Suprapubic skin (tissue), 4 donors: ENCODE results near the gene GPR171. TPM values are rescaled to one million over a fixed set of nuclear protein-coding genes. Genes with fewer than 3 reads are reported as not detected.
A peak's percentile ranks its signal among the peaks of the same experiment; 100 is the strongest.

Source experiments
- DNase-seq, 2 donors: peaks; one replicate each; pipeline ENCODE4 v3.0.0-alpha.2; 2019; ENCODE audit warnings: low spot score in 2 of 2
- H3K27ac ChIP-seq: fragments of 200-600 bp; sonication (generic); one replicate; pipeline ENCODE4 v1.5.1; 2019
- H3K27me3 ChIP-seq: fragments of 200-600 bp; sonication (generic); one replicate; pipeline ENCODE4 v1.5.1; 2019
- H3K36me3 ChIP-seq: fragments of 200-600 bp; sonication (generic); one replicate; pipeline ENCODE4 v1.5.1; 2019
- H3K4me1 ChIP-seq: fragments of 200-600 bp; sonication (generic); one replicate; pipeline ENCODE4 v1.5.1; 2019
- H3K4me3 ChIP-seq: fragments of 200-600 bp; sonication (generic); one replicate; pipeline ENCODE4 v1.5.1; 2019; ENCODE audit warnings: mild to moderate bottlenecking
- H3K9me3 ChIP-seq: fragments of 200-600 bp; sonication (generic); one replicate; pipeline ENCODE4 v1.5.1; 2019
- EP300 ChIP-seq: sonication (generic); formaldehyde crosslinking; IDR thresholded peaks from one replicate; pipeline ENCODE4 v1.6.1; 2017; ENCODE audit warnings: antibody characterized with exemption
- POLR2A ChIP-seq, 2 donors: fragments of 450-650 bp; IDR thresholded peaks; one replicate each; pipeline ENCODE4 v1.6.1; 2017; ENCODE audit warnings: antibody characterized with exemption in 2 of 2, mild to moderate bottlenecking in 2 of 2, moderate library complexity in 2 of 2
- POLR2AphosphoS5 ChIP-seq, 3 donors: sonication (generic); formaldehyde crosslinking; IDR thresholded peaks; one replicate each; pipeline ENCODE4 v1.6.1; 2017; ENCODE audit warnings: antibody characterized with exemption in 3 of 3
- WGBS: methylation state at CpG from one replicate; pipeline ENCODE4 v1.1.5; 2018; 5-methylcytosine and 5-hydroxymethylcytosine counted together
- total RNA-seq, 4 donors: library from RNA; depleted of rRNA; stranded (reverse); fragments of >200 nt; gene quantifications; one replicate each; pipeline ENCODE4 v1.1.0, GENCODE V29; 2016
- TF ChIP-seq, protein P1 (sequence below), 2 donors: fragments of 200-600 bp in 1 of 2; fragments of 450-650 bp in 1 of 2; sonication (generic) in 1 of 2; IDR thresholded peaks; one replicate each; pipeline ENCODE4 v1.5.1; 2016 to 2019; ENCODE audit warnings: antibody characterized with exemption in 2 of 2, mild to moderate bottlenecking in 1 of 2, moderate library complexity in 1 of 2

GPR171 gene
- total RNA-seq, 4 donors from 2014 or later: 0.76 to 1.5 (median 1.3) TPM

DNA sequence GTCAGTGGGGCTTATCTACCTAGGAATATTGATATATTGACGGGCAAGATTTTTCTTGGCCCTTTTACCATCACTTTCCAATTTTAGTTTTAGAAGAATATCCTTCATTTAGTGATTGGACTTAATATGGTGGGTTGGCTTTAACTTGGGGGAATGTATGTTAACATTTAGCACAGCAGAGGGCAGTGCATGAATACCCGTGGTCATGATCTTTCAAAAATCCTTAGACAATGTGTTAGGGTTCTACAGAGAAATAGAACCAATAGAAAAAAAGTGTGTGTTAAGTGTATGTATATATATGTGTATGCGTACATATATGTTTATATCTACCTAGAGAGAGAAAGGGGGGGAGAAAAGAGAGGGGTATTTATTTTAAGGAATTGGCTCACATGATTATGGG is 36.9 kb downstream of the GPR171 start:
- Histone ChIP-seq H3K4me3 (no peak overlapping the region), H3K9me3 (no peaks in the 10 kb centered on the region)

DNA sequence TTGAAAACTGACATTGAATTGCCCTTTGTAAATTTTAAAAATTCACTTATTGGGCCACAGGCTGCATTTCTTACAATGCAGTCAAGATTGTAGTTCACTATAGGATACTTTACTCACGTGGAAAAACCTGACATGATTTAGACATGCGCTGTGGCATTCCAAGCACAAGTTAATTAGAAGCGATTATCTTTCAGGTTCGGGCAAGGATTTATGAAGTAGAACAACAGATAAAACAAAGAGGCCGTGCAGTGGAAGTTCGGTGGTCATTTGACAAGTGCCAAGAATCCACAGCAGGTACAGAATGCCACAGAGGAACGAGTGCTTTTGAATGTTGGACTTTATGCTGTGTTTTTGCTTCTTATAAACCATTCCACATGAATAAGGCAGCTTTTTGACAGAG is 37.8 kb downstream of the GPR171 start:
- WGBS: 59% methylated on average over 7 of the region's 7 CpGs

More for the DNA sequence above, 36.9 kb downstream of the GPR171 start:
- DNase-seq: no peak
- H3K4me1 ChIP-seq: no peaks in the 10 kb centered on the region
- no peak overlapping the region for H3K27ac ChIP-seq
- WGBS: 88% methylated on average over 3 of the region's 3 CpGs
- TF ChIP-seq POLR2A (IDR thresholded peaks at IDR 0.05): no peak
- TF ChIP-seq, protein P1, sequence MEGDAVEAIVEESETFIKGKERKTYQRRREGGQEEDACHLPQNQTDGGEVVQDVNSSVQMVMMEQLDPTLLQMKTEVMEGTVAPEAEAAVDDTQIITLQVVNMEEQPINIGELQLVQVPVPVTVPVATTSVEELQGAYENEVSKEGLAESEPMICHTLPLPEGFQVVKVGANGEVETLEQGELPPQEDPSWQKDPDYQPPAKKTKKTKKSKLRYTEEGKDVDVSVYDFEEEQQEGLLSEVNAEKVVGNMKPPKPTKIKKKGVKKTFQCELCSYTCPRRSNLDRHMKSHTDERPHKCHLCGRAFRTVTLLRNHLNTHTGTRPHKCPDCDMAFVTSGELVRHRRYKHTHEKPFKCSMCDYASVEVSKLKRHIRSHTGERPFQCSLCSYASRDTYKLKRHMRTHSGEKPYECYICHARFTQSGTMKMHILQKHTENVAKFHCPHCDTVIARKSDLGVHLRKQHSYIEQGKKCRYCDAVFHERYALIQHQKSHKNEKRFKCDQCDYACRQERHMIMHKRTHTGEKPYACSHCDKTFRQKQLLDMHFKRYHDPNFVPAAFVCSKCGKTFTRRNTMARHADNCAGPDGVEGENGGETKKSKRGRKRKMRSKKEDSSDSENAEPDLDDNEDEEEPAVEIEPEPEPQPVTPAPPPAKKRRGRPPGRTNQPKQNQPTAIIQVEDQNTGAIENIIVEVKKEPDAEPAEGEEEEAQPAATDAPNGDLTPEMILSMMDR (IDR thresholded peaks at IDR 0.05): no peak
- TF ChIP-seq EP300: no peak
- TF ChIP-seq POLR2AphosphoS5 (IDR thresholded peaks at IDR 0.05): no peak
- H3K27me3 ChIP-seq: no peaks in the 10 kb centered on the region
- H3K36me3 ChIP-seq: no peaks in the 10 kb centered on the region

DNA sequence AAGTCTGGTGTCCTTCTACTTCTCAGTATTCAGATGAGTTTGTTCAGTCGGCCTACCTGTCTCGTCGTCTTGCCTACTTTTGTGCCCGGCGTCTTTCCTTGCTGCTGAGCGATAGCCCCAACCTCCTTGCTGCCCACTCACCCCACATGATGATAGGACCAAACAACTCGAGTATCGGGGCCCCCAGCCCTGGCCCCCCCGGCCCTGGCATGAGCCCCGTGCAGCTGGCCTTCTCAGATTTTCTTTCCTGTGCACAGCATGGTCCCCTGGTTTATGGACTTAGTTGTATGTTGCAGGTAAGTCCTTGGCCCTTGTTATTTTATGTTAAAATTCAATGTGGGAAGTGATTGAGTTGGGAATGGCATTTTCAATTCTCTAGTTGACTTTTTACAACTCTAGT is 43.2 kb downstream of the GPR171 start:
- Histone ChIP-seq H3K27me3 (no peaks in the 10 kb centered on the region), H3K4me3 (no peak overlapping the region), H3K27ac (no peak overlapping the region), H3K4me1 (no peaks in the 10 kb centered on the region), H3K36me3 (no peaks in the 10 kb centered on the region), H3K9me3 (no peaks in the 10 kb centered on the region)
- TF ChIP-seq POLR2A (IDR thresholded peaks at IDR 0.05): no peak
- no peak for TF ChIP-seq EP300
- no peak for TF ChIP-seq POLR2AphosphoS5 (IDR thresholded peaks at IDR 0.05)
- TF ChIP-seq, protein P1 (IDR thresholded peaks at IDR 0.05): no peak
- no peak for DNase-seq
- 94% methylated on average over 10 of the region's 10 CpGs for WGBS

More for the DNA sequence above, 37.8 kb downstream of the GPR171 start:
- no peaks in the 10 kb centered on the region for H3K36me3 ChIP-seq
- no peak overlapping the region for H3K27ac ChIP-seq
- no peaks in the 10 kb centered on the region for H3K9me3 ChIP-seq
- no peak overlapping the region for H3K4me3 ChIP-seq
- no peak for TF ChIP-seq POLR2AphosphoS5 (IDR thresholded peaks at IDR 0.05)
- TF ChIP-seq EP300: no peak
- no peak for TF ChIP-seq POLR2A (IDR thresholded peaks at IDR 0.05)
- TF ChIP-seq, protein P1 (IDR thresholded peaks at IDR 0.05): no peak
- no peaks in the 10 kb centered on the region for H3K27me3 ChIP-seq
- H3K4me1 ChIP-seq: no peaks in the 10 kb centered on the region
- DNase-seq: no peak

DNA sequence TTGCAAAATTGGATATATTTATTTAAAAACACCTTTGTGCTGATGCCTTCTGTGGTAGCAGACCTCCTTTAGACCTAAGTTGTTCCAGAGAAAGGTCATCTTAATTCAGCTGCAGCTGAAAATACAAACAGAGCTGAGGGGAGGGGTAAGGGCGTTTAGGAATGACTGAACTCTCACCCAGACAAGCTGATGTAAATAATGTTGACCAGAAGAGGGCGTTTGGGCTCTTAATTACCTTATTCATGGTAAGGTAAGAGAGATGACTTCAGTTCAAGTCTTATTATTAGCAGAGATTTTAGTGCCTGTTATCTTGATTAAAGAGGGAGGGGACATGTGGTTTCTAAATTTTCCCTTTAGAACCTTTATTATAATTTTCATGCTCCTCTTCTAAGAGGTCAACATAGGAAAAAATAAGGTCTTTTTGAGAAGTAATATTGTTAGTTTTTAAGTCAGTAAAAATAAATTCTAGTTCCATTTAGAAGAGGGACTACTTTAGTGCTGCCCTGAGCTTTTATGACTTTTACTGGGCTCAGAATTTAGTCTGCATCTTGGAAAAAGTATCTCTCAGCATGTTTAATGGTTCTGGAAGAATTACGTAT is 46.3 kb downstream of the GPR171 start:
- no peaks in the 10 kb centered on the region for H3K4me1 ChIP-seq
- no peaks in the 10 kb centered on the region for H3K9me3 ChIP-seq
- H3K36me3 ChIP-seq: no peaks in the 10 kb centered on the region
- H3K27ac ChIP-seq: no peak overlapping the region
- H3K27me3 ChIP-seq: no peaks in the 10 kb centered on the region
- no peak overlapping the region for H3K4me3 ChIP-seq
- WGBS: 33% methylated on average over 3 of the region's 3 CpGs
- TF ChIP-seq, protein P1 (IDR thresholded peaks at IDR 0.05): peak in 1 of 2 donors; percentile 27
- no peak for TF ChIP-seq POLR2A (IDR thresholded peaks at IDR 0.05)
- TF ChIP-seq EP300: no peak
- TF ChIP-seq POLR2AphosphoS5 (IDR thresholded peaks at IDR 0.05): no peak
- no peak for DNase-seq

DNA sequence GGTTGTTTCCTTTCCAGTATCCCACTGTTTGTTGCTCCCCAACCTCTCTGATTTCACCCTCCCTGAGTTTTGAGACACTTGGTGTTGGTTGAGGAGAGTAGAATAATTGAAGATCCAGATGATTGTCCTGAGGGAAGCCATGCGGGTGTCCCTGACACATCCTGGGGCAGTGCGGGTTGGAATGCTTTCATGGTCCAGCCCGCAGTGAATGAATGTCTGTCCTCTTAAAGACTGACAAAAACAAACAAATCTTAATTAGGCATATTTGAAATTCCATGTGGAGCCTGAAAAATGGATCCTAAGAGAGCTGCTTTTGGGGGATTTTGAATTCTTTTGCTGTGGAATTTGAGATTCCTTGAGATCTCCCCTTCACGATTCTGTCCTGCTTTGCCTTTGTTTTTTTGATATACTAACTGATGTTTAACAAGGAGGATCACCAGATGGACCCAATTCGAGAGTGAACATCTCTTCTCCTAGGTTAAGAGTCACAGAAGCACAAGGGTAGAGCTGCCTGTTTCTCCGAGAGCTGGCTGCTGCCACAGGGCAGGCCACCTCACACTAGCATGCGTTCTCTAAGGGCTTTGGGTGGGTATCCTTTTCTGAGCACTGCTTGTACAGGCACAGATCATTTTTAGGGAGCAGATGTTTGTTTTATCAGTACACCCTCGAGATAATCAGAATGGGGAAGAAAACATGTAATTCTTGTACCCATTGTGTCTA is 47.4 kb downstream of the GPR171 start:
- WGBS: 64% methylated on average over 8 of the region's 8 CpGs

More for the DNA sequence above, 47.4 kb downstream of the GPR171 start:
- Histone ChIP-seq H3K9me3 (no peaks in the 10 kb centered on the region), H3K36me3 (no peaks in the 10 kb centered on the region), H3K27ac (no peak overlapping the region), H3K4me3 (no peak overlapping the region), H3K27me3 (no peaks in the 10 kb centered on the region), H3K4me1 (no peaks in the 10 kb centered on the region)
- no peak for DNase-seq
- TF ChIP-seq, protein P1 (IDR thresholded peaks at IDR 0.05): no peak
- TF ChIP-seq POLR2A (IDR thresholded peaks at IDR 0.05) (no peak), EP300 (no peak), POLR2AphosphoS5 (IDR thresholded peaks at IDR 0.05) (no peak)
